SKM-1 (cell line): Measurements from ENCODE around the gene MYLK4.

Experiments
- DNase-seq: peaks from one replicate; lab custom pipeline; 2025; ENCODE audit not compliant: unreplicated experiment; lab: John Stamatoyannopoulos, UW

MYLK4 gene

GRCh38 chr6:2663123-2663522, 87.6 kb downstream of the MYLK4 start:
- peak; percentile 22 for DNase-seq

- DNase-seq, result no peak
Measured at GRCh38 chr6:2661651-2662050, 89.1 kb downstream of the MYLK4 start.

DNA sequence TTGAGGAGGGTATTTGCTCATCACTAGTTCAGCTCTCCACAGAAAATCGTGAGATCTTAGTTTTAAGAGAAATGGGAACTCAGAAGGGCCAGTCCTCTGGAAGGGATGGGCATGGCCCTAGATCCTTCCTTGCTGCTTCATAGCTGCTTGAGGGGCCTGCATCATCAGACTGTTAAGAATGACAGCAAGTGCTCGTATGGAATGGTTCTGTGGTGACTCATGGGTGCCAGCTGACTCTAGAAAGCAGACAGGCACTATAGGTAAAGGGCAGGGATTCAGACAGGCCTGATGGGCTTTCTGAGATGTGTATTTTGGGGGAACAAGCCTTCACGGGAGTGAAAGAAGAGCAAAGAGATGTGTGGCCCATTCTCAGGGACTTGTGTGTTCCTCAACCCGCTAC, 90.8 kb downstream of the MYLK4 start:
- DNase-seq, result no peak

- no peak for DNase-seq
Measured at GRCh38 chr6:2659381-2659780, 91.3 kb downstream of the MYLK4 start.

- no peak for DNase-seq
Measured at GRCh38 chr6:2658788-2659187, 91.9 kb downstream of the MYLK4 start.

DNA sequence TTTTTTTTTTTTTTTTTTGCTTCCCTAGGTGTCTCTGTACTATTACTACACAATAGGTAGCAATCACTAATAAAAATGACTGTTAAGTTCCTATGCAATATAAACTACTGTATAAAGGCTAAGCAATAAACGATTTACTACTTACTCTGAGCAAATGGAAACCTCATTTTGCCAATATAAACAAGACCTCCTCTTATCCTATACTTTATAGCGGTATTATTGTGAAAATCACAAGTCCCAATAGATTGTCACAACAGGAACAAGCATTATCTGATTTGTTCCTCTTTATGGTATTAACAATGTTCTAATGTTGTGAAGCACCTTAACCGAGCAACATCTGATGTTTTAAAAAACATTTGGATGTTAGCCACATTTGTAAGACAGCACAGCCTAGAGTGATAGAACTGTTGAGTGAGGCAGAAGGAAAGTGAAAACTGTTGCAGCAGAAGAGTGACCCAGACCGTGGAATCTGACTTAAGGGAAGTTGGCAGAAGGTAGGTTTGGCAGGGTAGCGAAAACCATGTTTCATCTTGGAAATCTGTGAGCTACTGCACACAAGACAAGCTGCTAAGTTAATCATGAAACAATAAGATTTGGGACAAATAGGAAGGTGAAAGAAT, 94.2 kb downstream of the MYLK4 start:
- no peak for DNase-seq

- no peak for DNase-seq
Measured at GRCh38 chr6:2655844-2656433, 94.8 kb downstream of the MYLK4 start.

GRCh38 chr6:2653369-2654032, 97.2 kb downstream of the MYLK4 start:
- no peak for DNase-seq

GRCh38 chr6:2652611-2653010, 98.1 kb downstream of the MYLK4 start:
- no peak for DNase-seq

- DNase-seq, result no peak
Measured at GRCh38 chr6:2651961-2652360, 98.8 kb downstream of the MYLK4 start.

DNA sequence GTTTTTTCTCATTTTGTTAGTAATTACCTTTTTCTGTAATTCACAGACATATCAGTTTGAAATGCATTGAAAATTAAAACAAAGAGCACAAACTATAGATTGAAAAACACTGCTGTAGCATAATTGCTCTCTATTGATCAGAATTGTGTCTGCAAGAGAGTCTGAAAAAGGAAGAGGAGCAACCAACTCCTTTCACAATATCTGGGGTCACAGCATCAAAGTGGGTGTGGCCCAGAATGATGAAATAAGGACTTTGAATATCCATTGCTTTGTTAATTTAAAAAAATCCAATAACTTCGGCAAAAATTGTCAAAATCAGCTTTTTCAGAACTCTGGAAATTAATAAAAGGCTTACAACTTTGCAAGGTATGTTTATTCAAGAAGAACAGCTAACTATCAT, 99.2 kb downstream of the MYLK4 start:
- DNase-seq, result peak; percentile 51

DNA sequence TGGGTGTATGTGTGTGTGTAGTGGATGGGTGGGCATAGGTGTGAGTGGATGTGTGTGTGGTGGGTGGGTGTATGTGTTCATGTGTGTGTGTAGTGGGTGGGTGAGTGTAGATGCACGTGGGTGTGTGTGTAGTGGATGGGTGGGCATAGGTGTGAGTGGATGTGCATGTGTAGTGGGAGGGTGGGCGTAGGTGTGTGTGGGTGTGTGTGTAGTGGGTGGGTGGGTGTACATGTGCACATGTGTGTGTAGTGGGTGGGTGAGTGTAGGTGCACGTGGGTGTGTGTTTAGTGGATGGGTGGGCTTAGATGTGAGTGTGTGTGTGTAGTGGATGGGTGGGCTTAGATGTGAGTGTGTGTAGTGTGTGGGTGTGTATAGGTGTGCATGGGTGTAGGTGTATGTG, 104.4 kb downstream of the MYLK4 start:
- DNase-seq, result no peak

DNA sequence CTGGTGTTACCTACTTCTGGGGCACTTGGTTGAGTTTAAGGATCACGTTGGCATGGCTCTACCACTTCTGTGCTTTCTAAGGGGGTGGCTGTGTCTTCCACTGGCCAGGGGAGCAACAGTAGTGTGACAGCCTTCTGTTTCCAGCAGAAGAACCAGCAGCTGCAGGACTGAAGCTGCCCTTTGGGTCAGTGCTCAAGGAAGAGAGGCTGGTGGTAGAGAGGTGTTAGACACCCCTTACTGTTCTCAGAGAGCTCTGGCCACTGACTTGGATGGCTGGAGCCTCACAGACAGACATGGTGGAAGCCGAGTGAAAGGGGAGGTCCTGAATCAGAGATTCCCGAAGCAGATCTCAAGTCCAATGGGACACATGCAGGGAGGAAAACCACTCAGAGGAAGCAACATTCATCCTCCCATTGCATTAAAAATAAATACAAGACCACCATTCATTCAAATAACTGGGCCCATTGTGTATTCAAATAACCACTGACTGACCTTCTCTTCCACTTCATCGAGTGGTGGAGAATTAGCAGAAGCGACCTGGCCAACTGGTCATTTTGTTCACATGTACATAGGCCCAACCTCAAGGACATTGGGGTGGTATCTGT, 106.7 kb downstream of the MYLK4 start:
- no peak for DNase-seq

- no peak for DNase-seq
Measured at GRCh38 chr6:2643130-2643529, 107.6 kb downstream of the MYLK4 start.

GRCh38 chr6:2641044-2641725, 109.5 kb downstream of the MYLK4 start:
- DNase-seq, result no peak

- no peak for DNase-seq
Measured at GRCh38 chr6:2640551-2640950, 110.2 kb downstream of the MYLK4 start.

- no peak for DNase-seq
Measured at GRCh38 chr6:2639896-2640295, 110.8 kb downstream of the MYLK4 start.

DNA sequence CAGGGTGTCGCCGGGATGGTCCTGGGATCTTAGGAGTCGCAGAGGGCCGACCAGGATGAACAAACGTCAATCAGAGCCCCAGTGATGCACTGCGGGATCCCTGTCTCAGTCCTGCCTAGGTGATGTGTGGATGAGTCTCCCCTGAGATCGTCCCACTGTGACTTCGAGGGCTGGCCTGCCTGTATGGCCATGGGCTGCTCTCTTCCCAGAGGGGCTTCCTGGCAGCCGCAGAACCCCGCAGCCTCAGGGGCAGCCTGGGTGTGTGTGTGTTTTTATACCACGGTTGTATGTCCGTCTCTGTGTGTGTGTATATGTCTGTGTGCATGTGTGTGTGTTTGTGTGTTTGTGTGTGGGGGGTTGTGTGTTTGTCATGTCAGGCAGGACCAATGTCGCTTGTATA, 111.6 kb downstream of the MYLK4 start:
- no peak for DNase-seq

DNA sequence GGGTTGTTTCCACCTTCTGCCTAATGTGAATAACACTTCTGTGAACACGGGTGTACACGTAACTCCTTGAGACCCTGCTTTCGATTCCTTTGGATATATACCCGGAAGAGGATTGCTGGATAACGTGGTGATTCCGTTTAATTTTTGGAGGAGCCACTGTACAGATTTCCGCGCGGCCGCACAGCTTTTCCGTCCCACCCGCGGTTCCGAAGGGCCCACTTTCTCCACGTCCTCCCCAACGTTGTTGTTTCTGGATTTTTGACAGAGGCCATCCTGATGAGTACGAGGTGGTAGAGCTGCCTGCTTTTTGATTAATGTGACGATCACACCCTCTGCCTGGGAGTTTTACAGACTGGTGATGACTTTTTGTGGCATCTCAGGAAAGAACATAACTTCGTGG, 114.0 kb downstream of the MYLK4 start:
- no peak for DNase-seq

DNA sequence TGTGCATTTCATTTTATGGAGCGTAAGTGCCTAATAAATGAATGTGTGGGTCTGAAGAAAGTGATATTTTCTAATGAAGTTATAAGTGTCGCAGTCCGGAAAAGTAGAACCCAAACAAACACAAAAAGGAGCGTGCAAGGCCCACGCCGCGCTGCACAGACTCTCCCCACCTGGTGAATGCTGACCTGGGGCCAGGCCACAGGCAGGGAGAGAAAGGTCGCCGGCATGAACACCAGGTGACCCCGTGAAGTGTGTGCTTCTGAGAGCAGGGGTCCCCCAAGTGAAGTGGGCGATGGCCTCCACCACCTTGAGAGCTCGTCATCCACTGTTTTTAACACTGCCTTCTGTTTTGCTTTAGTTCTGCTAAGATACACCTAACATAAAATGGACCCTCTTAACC, 114.8 kb downstream of the MYLK4 start:
- DNase-seq, result no peak

DNA sequence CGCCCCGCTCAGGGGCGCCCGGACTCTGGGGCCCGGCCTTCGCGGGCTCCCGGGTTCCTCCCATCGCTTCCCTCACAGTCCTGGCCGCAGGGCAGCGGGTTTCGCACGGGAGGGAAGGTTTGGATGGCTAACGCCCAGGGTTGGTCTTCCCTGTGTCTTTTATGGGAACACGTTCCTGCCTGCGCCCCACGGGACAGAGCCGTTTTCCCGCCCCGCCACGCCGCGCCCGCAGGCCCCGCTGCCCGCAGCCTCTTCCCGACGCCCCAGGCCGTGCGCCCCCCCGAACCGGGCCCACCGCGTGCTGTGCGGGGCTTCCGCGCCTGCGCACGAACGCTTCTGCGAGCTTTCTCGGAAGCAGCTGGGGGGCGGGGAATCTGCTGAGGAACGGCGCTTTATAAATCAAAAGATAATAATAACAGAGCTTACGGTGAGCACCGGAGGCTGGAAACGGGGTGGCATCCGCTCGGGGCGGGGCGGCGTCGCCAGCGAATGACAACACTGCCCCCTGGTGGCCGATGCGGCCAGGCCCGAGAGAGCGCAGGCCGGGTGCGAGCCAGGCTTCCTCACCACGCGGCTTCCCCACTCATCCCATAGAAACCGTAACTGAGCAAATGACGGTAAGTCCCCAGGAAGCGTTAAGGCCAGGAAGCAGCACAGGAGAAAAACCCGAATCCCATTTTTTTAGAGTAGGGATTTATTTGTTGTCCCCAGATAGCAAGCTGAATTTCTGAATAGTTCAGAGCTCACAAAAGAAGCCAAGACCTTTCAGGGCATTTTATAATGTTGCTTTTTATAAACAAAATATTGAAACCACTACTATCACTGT, 116.4 kb downstream of the MYLK4 start:
- peak; percentile 82 for DNase-seq
